ENCODE measurements around the gene ZNF334.

Gene ZNF334

DNA sequence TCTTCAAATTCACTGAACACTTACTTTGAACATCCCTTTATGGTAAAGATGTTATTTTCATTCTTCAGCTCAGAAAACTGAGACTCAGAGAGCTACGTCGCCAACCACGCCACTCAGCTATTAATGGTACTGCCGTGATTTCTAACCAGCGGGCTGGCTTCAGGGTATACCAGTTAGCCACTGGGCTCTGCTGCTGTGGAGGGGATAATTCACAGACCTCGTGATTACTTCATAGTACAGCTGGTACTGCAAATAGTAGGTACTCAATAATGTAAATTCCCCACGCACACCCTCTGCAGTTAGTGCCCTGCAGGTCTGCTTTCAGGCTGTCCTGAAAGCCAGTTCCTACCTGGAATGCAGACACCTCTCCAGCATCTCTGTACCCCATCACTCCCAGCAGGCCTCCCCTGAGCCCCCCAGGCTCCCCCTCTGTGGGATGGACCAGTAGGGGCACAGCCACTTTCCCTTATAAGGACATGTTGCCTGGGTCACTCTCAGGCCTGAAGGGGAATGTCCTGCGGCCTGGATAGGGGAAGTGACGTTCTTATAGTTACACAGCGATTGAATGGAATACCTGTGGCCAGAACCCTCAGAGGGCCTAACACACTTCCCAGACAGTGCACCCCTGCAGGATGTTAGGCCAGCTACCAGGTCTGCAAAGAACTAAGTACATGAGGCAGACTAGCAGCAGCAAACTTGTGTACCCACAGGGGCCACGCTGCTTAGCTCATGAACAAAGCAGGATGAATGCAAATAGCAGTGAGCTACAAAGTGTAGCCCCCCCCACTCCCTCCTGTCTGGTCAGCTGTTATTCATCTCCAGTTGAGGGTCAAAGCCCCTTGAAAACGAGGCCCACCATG is 38.4 kb upstream of the ZNF334 start:
- Mint-ChIP-seq H3K36me3 (ENCODE audit: low read depth) (no peaks in the 10 kb centered on the region), H3K27ac (no peak overlapping the region), H3K9me3 (no peaks in the 10 kb centered on the region), H3K4me3 (no peak overlapping the region), H3K4me1 (ENCODE audit: low read depth) (peaks cover 43% of the 10 kb centered on the region), H3K27me3 (peaks cover 19% of the 10 kb centered on the region)
- intact Hi-C loops (cut with micrococcal nuclease), result no loop called here

- intact Hi-C loops (cut with micrococcal nuclease), result no loop called here
- H3K27me3 Mint-ChIP-seq, result peaks cover 15% of the 10 kb centered on the region
Measured at GRCh38 chr20:46550461-46550860, 37.1 kb upstream of the ZNF334 start, which contains the start of gene OCSTAMP. Gene OCSTAMP, minus strand, starts transcription at chr20:46550654. Its CDS starts 94 bp downstream, at chr20:46550560.

DNA sequence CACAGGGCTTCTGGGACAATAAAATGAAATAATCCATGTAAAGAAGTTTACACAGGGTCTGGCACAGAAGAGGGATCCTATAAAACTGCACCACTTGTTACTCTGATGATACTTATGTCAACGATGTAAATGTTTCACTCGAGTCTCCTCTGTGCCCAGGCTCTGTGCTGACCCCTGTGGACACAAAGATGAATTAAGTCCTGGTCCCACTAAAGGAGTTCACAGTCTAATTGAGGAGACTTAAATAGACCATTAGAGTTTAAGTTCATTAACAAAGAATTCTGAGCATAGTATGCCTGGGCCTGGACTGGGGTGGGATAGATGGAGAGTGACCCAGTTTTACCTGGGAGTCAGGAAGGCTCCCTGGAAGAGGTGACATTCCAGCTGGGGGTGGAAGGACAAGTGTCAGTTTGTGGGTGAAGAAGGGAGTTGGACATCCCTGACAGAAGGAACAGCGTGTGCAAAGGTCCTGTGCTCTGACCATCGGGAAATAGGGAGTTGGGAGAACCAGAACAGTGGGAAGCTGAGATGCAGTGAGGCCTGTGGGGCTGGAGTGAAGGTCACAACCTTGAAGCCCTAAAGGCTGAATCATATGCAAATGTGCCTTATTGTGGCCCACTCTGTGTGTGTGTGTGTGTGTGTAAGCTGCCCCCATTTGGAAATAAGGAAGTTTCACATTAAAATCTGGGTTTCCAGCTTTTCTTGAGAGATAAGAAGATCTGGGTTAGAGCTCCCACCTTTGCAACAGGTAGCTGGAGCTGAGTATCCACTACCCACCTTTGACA is 36.0 kb upstream of the ZNF334 start:
- intact Hi-C loops (cut with micrococcal nuclease), result no loop called here
- H3K9me3 Mint-ChIP-seq, result no peaks in the 10 kb centered on the region
- H3K27ac Mint-ChIP-seq, result no peak overlapping the region
- peaks cover 30% of the 10 kb centered on the region for H3K4me1 Mint-ChIP-seq (ENCODE audit: low read depth)
- H3K4me3 Mint-ChIP-seq, result no peak overlapping the region
- peaks cover 8% of the 10 kb centered on the region for H3K27me3 Mint-ChIP-seq
- no peaks in the 10 kb centered on the region for H3K36me3 Mint-ChIP-seq (ENCODE audit: low read depth)

More at GRCh38 chr20:46550461-46550860, 37.1 kb upstream of the ZNF334 start, which contains the start of gene OCSTAMP:
- H3K27ac Mint-ChIP-seq, result peak within 1 kb of the TSS; percentile 24
- no peak within 1 kb of the TSS for H3K4me3 Mint-ChIP-seq
- no peaks in the 10 kb centered on the region for H3K9me3 Mint-ChIP-seq
- no peaks in the 10 kb centered on the region for H3K36me3 Mint-ChIP-seq (ENCODE audit: low read depth)
- H3K4me1 Mint-ChIP-seq (ENCODE audit: low read depth), result peaks cover 40% of the 10 kb centered on the region

DNA sequence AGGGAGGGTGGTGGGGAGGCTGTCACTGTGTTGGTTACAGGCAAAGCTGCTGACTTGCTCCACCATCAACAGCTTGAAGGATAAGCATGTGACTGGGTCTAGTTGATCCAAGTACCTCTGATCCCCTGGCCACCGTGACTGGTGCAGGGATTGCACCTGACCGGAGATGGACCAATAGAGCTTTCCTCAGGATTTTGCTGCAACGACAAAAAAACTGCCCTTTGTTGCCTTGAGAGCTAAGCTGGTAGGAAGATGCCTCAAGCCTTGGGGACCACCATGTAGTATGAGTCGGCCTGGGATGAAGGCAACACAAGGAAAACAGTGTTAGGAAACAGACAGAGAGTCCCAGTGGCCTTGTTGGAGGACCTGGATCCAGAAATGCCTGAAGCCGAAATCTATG is 35.3 kb upstream of the ZNF334 start:
- Mint-ChIP-seq H3K27ac (no peak overlapping the region), H3K4me1 (ENCODE audit: low read depth) (peaks cover 30% of the 10 kb centered on the region), H3K9me3 (no peaks in the 10 kb centered on the region), H3K4me3 (no peak overlapping the region), H3K27me3 (peaks cover 11% of the 10 kb centered on the region), H3K36me3 (ENCODE audit: low read depth) (no peaks in the 10 kb centered on the region)
- intact Hi-C loops (cut with micrococcal nuclease), result no loop called here

DNA sequence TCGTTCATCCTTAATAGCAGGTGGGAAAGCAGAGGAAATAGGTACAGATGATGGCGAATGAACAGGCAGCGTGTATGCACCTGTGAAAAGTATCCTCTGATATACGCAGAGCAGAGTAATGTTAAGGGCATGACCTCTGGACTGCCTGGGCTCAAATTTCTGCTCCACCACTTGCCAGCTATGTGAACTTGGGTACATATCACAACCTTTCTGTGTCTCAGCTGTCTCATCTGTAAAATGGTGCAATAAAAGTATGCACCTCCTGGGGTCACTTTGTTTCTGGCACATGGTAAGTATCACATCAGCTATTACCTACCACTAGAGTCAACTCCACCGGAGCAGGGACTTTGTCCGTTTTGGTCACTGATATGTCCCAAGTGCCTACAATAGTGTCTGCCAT is 34.6 kb upstream of the ZNF334 start:
- peaks cover 15% of the 10 kb centered on the region for H3K27me3 Mint-ChIP-seq
- no peaks in the 10 kb centered on the region for H3K36me3 Mint-ChIP-seq (ENCODE audit: low read depth)
- intact Hi-C loops (cut with micrococcal nuclease), result no loop called here
- H3K4me3 Mint-ChIP-seq, result no peak overlapping the region
- peaks cover 25% of the 10 kb centered on the region for H3K4me1 Mint-ChIP-seq (ENCODE audit: low read depth)
- no peak overlapping the region for H3K27ac Mint-ChIP-seq
- H3K9me3 Mint-ChIP-seq, result no peaks in the 10 kb centered on the region

- Mint-ChIP-seq H3K4me3 (no peak overlapping the region), H3K9me3 (no peaks in the 10 kb centered on the region), H3K4me1 (ENCODE audit: low read depth) (peaks cover 15% of the 10 kb centered on the region), H3K27ac (no peak overlapping the region), H3K27me3 (peaks cover 25% of the 10 kb centered on the region), H3K36me3 (ENCODE audit: low read depth) (no peaks in the 10 kb centered on the region)
- intact Hi-C loops (cut with micrococcal nuclease), result no loop called here
Measured at GRCh38 chr20:46546936-46547335, 33.6 kb upstream of the ZNF334 start.

DNA sequence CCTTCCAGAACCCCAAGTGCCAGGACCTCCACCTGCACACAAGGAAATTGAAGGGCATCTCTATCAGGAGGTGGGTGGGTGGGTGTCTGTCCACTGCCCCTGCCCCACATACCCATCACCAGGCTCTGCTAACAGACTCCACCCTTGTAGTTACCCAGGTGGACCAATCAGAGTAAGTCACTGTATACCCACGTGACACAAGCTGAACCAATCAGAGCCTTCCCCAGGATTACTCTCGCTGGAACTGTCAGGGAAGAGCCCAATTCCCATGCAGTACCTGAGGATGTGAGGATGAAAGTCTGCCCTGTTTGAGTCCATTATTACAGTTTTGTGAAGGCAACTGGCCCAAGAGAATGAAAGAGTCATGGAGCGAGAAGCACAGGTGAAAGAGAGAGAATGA is 32.9 kb upstream of the ZNF334 start:
- intact Hi-C loops (cut with micrococcal nuclease), result no loop called here
- H3K36me3 Mint-ChIP-seq (ENCODE audit: low read depth), result no peaks in the 10 kb centered on the region
- H3K27ac Mint-ChIP-seq, result no peak overlapping the region
- no peaks in the 10 kb centered on the region for H3K9me3 Mint-ChIP-seq
- H3K4me1 Mint-ChIP-seq (ENCODE audit: low read depth), result peaks cover 9% of the 10 kb centered on the region
- H3K27me3 Mint-ChIP-seq, result peaks cover 31% of the 10 kb centered on the region
- no peak overlapping the region for H3K4me3 Mint-ChIP-seq

DNA sequence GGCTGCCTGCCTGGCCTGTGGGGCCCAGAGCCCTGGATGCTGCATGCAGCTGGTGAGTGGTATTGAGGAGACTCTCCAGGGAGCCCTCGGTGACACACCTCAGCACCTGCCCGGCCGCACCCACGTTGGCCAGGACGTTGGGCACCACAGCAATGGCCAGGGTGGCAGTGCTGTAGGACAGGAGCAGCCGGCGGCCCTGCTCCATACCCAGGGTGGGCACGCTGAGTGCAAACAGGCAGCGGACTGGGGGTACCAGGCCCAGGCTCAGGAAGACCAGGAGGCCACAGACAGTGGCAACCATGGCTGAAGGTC is 32.4 kb upstream of the ZNF334 start:
- H3K27me3 Mint-ChIP-seq, result peaks cover 32% of the 10 kb centered on the region
- H3K27ac Mint-ChIP-seq, result no peak overlapping the region
- no peaks in the 10 kb centered on the region for H3K9me3 Mint-ChIP-seq
- peaks cover 5% of the 10 kb centered on the region for H3K4me1 Mint-ChIP-seq (ENCODE audit: low read depth)
- intact Hi-C loops (cut with micrococcal nuclease), result loop anchor here (2.0 kb wide), 1 partner anchor 45 kb away; no protein-coding TSS in a partner anchor
- no peak overlapping the region for H3K4me3 Mint-ChIP-seq
- H3K36me3 Mint-ChIP-seq (ENCODE audit: low read depth), result no peaks in the 10 kb centered on the region

GRCh38 chr20:46545077-46545826 is 31.9 kb upstream of the ZNF334 start:
- Mint-ChIP-seq H3K9me3 (no peaks in the 10 kb centered on the region), H3K27ac (no peak overlapping the region), H3K4me1 (ENCODE audit: low read depth) (no peaks in the 10 kb centered on the region), H3K36me3 (ENCODE audit: low read depth) (no peaks in the 10 kb centered on the region), H3K4me3 (no peak overlapping the region), H3K27me3 (peaks cover 35% of the 10 kb centered on the region)
- intact Hi-C loops (cut with micrococcal nuclease), result loop anchor here (2.0 kb wide), 1 partner anchor 46 kb away; no protein-coding TSS in a partner anchor

- no peaks in the 10 kb centered on the region for H3K4me1 Mint-ChIP-seq (ENCODE audit: low read depth)
- H3K36me3 Mint-ChIP-seq (ENCODE audit: low read depth), result no peaks in the 10 kb centered on the region
- no peaks in the 10 kb centered on the region for H3K9me3 Mint-ChIP-seq
- peaks cover 35% of the 10 kb centered on the region for H3K27me3 Mint-ChIP-seq
- H3K27ac Mint-ChIP-seq, result no peak overlapping the region
- intact Hi-C loops (cut with micrococcal nuclease), result loop anchor here (2.0 kb wide), 1 partner anchor 46 kb away; no protein-coding TSS in a partner anchor
- H3K4me3 Mint-ChIP-seq, result no peak overlapping the region
Measured at GRCh38 chr20:46544576-46544975, 31.2 kb upstream of the ZNF334 start.

GRCh38 chr20:46543959-46544358 is 30.6 kb upstream of the ZNF334 start:
- no peaks in the 10 kb centered on the region for H3K4me1 Mint-ChIP-seq (ENCODE audit: low read depth)
- intact Hi-C loops (cut with micrococcal nuclease), result loop anchor here (2.0 kb wide), 1 partner anchor 47 kb away; no protein-coding TSS in a partner anchor
- H3K27ac Mint-ChIP-seq, result no peak overlapping the region
- H3K9me3 Mint-ChIP-seq, result no peaks in the 10 kb centered on the region
- H3K4me3 Mint-ChIP-seq, result no peak overlapping the region
- no peaks in the 10 kb centered on the region for H3K36me3 Mint-ChIP-seq (ENCODE audit: low read depth)
- peaks cover 39% of the 10 kb centered on the region for H3K27me3 Mint-ChIP-seq

- H3K27ac Mint-ChIP-seq, result no peak overlapping the region
- H3K9me3 Mint-ChIP-seq, result no peaks in the 10 kb centered on the region
- H3K36me3 Mint-ChIP-seq (ENCODE audit: low read depth), result no peaks in the 10 kb centered on the region
- intact Hi-C loops (cut with micrococcal nuclease), result no loop called here
- peaks cover 45% of the 10 kb centered on the region for H3K27me3 Mint-ChIP-seq
- H3K4me1 Mint-ChIP-seq (ENCODE audit: low read depth), result no peaks in the 10 kb centered on the region
- no peak overlapping the region for H3K4me3 Mint-ChIP-seq
Measured at GRCh38 chr20:46543033-46543432, 29.7 kb upstream of the ZNF334 start.

DNA sequence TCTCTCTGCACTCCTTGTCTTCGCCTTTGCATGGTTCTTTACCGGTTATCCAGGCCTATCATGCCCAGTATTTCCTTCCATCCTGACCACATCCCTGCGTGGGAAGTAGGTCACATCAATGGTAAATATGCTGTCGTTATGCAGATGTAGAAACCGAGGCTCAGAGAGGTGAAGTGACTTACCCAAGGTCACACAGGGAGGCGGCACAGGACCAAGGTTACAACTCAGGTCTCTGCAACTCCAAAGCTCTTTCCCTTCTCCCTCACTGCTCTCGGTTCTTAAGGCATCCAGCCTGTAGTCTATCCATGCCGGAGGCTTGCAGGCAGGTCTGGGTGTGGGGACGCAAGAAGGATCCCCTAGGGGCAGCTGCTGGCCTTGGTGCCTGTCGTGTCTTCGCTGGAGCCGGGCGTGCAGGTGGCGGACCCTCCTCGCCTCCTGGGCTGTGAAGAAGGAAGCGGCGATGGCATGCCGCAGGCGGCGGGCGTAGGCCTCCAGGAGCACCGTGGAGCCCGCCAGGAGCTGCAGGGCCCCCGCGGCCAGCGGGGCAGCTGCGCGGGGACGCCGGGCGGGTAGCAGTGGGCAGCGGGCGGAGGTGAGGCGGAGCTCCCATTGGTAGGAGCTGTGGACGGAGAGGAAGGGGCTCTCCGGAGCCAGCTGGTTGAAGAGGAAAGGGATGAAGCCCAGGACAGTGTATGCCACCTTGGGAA is 28.0 kb upstream of the ZNF334 start:
- Mint-ChIP-seq H3K27ac (no peak overlapping the region), H3K4me3 (no peak overlapping the region), H3K27me3 (peaks cover 54% of the 10 kb centered on the region), H3K9me3 (no peaks in the 10 kb centered on the region), H3K36me3 (ENCODE audit: low read depth) (no peaks in the 10 kb centered on the region), H3K4me1 (ENCODE audit: low read depth) (no peaks in the 10 kb centered on the region)
- intact Hi-C loops (cut with micrococcal nuclease), result no loop called here
